CD14-positive monocyte (primary cell): ENCODE results near the gene MSL1. TPM values are rescaled to one million over a fixed set of nuclear protein-coding genes. Genes with fewer than 3 reads are reported as not detected.
A peak's percentile ranks its signal among the peaks of the same experiment; 100 is the strongest.

Source experiments
- DNase-seq, 3 donors: peaks; one replicate each; pipeline ENCODE4 v3.0.0-alpha.2; 2011 to 2022
- H2AFZ ChIP-seq: 2 replicates; pipeline ENCODE4 v1.6.0; 2012; ENCODE audit warnings: mild to moderate bottlenecking, low read depth, low read length, inconsistent platforms; ENCODE audit not compliant: insufficient read depth, poor library complexity, severe bottlenecking
- H3K27ac ChIP-seq, 2 donors: 1 replicate in 1 of 2; 2 replicates in 1 of 2; pipeline ENCODE4 v1.5.1; 2012 to 2013; ENCODE audit warnings: low read length in 2 of 2, control low read depth in 1 of 2, inconsistent platforms in 1 of 2, low read depth in 1 of 2, mild to moderate bottlenecking in 1 of 2
- H3K27me3 ChIP-seq, 2 donors: one replicate each; pipeline versions ENCODE4 v1.6.0 to v1.6.1; 2011 to 2013; ENCODE audit warnings: low read length in 2 of 2; ENCODE audit not compliant: control insufficient read depth in 2 of 2, insufficient read depth in 2 of 2
- H3K36me3 ChIP-seq, 2 donors: replicated peaks in 1 of 2; 1 replicate in 1 of 2; 2 replicates in 1 of 2; pipeline versions ENCODE4 v1.5.1 to v1.6.1; 2012 to 2013; ENCODE audit warnings: low read length in 2 of 2, control low read depth in 1 of 2, inconsistent platforms in 1 of 2, mild to moderate bottlenecking in 1 of 2; ENCODE audit not compliant: insufficient read depth in 2 of 2, control insufficient read depth in 1 of 2
- H3K4me1 ChIP-seq, 2 donors: 1 replicate in 1 of 2; 2 replicates in 1 of 2; pipeline versions ENCODE4 v1.5.1 to v1.6.1; 2012 to 2013; ENCODE audit warnings: low read length in 2 of 2, control low read depth in 1 of 2, inconsistent platforms in 1 of 2, mild to moderate bottlenecking in 1 of 2, moderate library complexity in 1 of 2; ENCODE audit not compliant: insufficient read depth in 2 of 2, control insufficient read depth in 1 of 2
- H3K4me2 ChIP-seq: replicated peaks from 2 replicates; pipeline ENCODE3; 2012; ENCODE audit warnings: low read length, moderate library complexity, mild to moderate bottlenecking; ENCODE audit not compliant: poor library complexity, severe bottlenecking; ENCODE audit errors: extremely low read depth
- H3K4me3 ChIP-seq, 3 experiments: fragments of 200-600 bp in 1 of 3; sonication (generic) in 1 of 3; replicated peaks in 1 of 3; 1 replicate in 2 of 3; 2 replicates in 1 of 3; pipeline ENCODE4 v1.5.1; 2011 to 2013; ENCODE audit warnings: low read length in 3 of 3, mild to moderate bottlenecking in 3 of 3, control low read depth in 2 of 3, low read depth in 2 of 3, inconsistent platforms in 1 of 3, moderate library complexity in 1 of 3
- H3K79me2 ChIP-seq: 2 replicates; pipeline ENCODE4 v1.6.0; 2012; ENCODE audit warnings: mild to moderate bottlenecking, control low read depth, inconsistent platforms, low read length, moderate library complexity; ENCODE audit not compliant: insufficient read depth
- H3K9ac ChIP-seq: 2 replicates; pipeline ENCODE4 v1.6.0; 2017; ENCODE audit warnings: low read length, mild to moderate bottlenecking; ENCODE audit not compliant: insufficient read depth, poor library complexity, severe bottlenecking
- H3K9me3 ChIP-seq, 2 donors: replicated peaks in 1 of 2; 1 replicate in 1 of 2; 2 replicates in 1 of 2; pipeline versions ENCODE4 v1.5.1 to v1.6.1; 2012 to 2013; ENCODE audit warnings: low read length in 2 of 2, control low read depth in 1 of 2; ENCODE audit not compliant: control insufficient read depth in 1 of 2, insufficient read depth in 1 of 2
- H4K20me1 ChIP-seq: 2 replicates; pipeline ENCODE4 v1.6.0; 2012; ENCODE audit warnings: mild to moderate bottlenecking, low read length, control low read depth, moderate library complexity; ENCODE audit not compliant: insufficient read depth
- H3K27ac Mint-ChIP-seq, 7 donors: one replicate each; pipeline ENCODE4 v1.8.0; 2020; ENCODE audit warnings: mild to moderate bottlenecking in 7 of 7, mixed read lengths in 7 of 7, moderate library complexity in 6 of 7, inconsistent platforms in 2 of 7
- H3K27me3 Mint-ChIP-seq, 3 donors: one replicate each; pipeline ENCODE4 v1.8.0; 2021 to 2022; ENCODE audit warnings: low read depth in 3 of 3, mild to moderate bottlenecking in 3 of 3, mixed read lengths in 3 of 3, moderate library complexity in 3 of 3, inconsistent platforms in 1 of 3
- H3K36me3 Mint-ChIP-seq, 2 donors: one replicate each; pipeline ENCODE4 v1.8.0; 2020; ENCODE audit warnings: mixed read lengths in 2 of 2, inconsistent platforms in 1 of 2, mild to moderate bottlenecking in 1 of 2
- H3K4me1 Mint-ChIP-seq: one replicate; pipeline ENCODE4 v1.8.0; 2020; ENCODE audit warnings: mild to moderate bottlenecking, mixed read lengths
- H3K4me3 Mint-ChIP-seq, 2 donors: one replicate each; pipeline ENCODE4 v1.8.0; 2020; ENCODE audit warnings: mild to moderate bottlenecking in 2 of 2, mixed read lengths in 2 of 2, moderate library complexity in 1 of 2
- H3K9me3 Mint-ChIP-seq, 7 donors: one replicate each; pipeline ENCODE4 v1.8.0; 2020 to 2022; ENCODE audit warnings: mixed read lengths in 7 of 7, mild to moderate bottlenecking in 6 of 7, moderate library complexity in 6 of 7, inconsistent platforms in 2 of 7
- WGBS: methylation state at CpG from one replicate; pipeline ENCODE4 v1.1.5; 2013; ENCODE audit warnings: missing lambda C conversion rate; ENCODE audit not compliant: insufficient coverage; 5-methylcytosine and 5-hydroxymethylcytosine counted together
- intact Hi-C, 2 donors: fragments of 100-400 bp; cut with micrococcal nuclease; formaldehyde crosslinking; loops; one replicate each; pipeline versions ENCODE4 v1.15.0 to v1.15.1; 2023
- polyA plus RNA-seq, 3 donors: library from polyadenylated mRNA; depleted of rRNA in 1 of 3; unstranded in 2 of 3; stranded (reverse) in 1 of 3; fragments of 300-500 nt in 2 of 3; fragments of >200 nt in 1 of 3; fragmentation: Illumina TruSeq in 2 of 3; gene quantifications; 1 replicate in 2 of 3; 2 replicates in 1 of 3; pipeline ENCODE4 v1.2.3, GENCODE V29; 2012 to 2021
- TF ChIP-seq, protein P1 (sequence below): fragments of 200-600 bp; IDR thresholded peaks from one replicate; pipeline ENCODE4 v1.8.0; 2022; ENCODE audit warnings: antibody characterized with exemption, mild to moderate bottlenecking

Gene MSL1
- polyA plus RNA-seq, 3 donors: 10.0 to 89.2 (median 11.4) TPM

DNA sequence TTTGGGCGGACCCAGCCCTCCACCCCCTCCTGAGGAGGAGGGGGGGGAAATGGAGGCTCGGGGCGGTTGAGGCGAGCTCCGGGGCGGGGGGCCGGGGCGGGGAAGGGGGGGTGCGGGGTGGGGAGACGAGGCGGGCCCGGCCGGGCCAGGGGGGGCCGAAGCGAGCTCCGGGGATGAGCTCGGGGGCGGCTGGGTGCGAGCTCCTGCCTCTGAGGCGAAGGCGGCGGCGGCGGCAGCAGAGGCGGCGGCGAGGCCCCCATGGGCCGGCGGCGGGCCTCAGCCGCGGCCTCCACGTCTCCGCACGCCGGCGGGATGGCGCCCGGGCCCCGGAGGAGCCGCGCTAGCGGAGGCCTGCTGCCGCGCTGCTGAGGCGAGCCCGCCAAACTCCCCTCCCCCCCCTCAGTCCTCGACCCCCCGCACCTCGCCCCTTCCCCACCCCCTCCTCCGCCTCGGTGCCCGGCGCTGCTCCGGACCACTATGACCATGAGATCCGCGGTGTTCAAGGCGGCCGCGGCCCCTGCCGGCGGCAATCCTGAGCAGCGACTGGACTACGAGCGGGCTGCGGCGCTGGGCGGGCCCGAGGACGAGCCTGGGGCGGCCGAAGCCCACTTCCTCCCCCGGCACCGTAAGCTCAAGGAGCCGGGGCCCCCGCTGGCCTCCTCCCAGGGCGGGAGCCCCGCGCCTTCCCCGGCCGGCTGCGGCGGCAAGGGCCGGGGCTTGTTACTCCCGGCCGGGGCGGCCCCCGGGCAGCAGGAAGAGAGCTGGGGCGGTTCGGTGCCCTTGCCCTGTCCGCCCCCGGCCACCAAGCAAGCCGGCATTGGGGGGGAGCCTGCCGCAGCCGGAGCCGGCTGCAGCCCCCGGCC, 596 bp downstream of the MSL1 start:
- H3K9me3 Mint-ChIP-seq: no peaks in the 10 kb centered on the region

More for the DNA sequence above, 596 bp downstream of the MSL1 start:
- under 1% methylated on average over 65 of the region's 97 CpGs for WGBS
- Histone ChIP-seq H2AFZ (peak overlapping the region; percentile 87), H3K9me3 (no peaks in the 10 kb centered on the region), H3K4me3 (peak overlapping the region; percentile 72 to 98 (median 98)), H4K20me1 (peaks cover 34% of the 10 kb centered on the region), H3K27me3 (no peaks in the 10 kb centered on the region), H3K36me3 (peaks cover 14 to 19% of the 10 kb centered on the region in 2 donors), H3K4me2 (peak overlapping the region; percentile 98), H3K9ac (peak overlapping the region; percentile 92), H3K79me2 (peaks cover 73% of the 10 kb centered on the region), H3K4me1 (peaks cover 30 to 49% of the 10 kb centered on the region in 2 donors), H3K27ac (peak overlapping the region; percentile 78 to 80)
- TF ChIP-seq, protein P1, sequence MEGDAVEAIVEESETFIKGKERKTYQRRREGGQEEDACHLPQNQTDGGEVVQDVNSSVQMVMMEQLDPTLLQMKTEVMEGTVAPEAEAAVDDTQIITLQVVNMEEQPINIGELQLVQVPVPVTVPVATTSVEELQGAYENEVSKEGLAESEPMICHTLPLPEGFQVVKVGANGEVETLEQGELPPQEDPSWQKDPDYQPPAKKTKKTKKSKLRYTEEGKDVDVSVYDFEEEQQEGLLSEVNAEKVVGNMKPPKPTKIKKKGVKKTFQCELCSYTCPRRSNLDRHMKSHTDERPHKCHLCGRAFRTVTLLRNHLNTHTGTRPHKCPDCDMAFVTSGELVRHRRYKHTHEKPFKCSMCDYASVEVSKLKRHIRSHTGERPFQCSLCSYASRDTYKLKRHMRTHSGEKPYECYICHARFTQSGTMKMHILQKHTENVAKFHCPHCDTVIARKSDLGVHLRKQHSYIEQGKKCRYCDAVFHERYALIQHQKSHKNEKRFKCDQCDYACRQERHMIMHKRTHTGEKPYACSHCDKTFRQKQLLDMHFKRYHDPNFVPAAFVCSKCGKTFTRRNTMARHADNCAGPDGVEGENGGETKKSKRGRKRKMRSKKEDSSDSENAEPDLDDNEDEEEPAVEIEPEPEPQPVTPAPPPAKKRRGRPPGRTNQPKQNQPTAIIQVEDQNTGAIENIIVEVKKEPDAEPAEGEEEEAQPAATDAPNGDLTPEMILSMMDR: no peak
- Mint-ChIP-seq H3K4me3 (peak overlapping the region; percentile 51 to 55), H3K36me3 (peaks cover 14 to 20% of the 10 kb centered on the region in 2 donors), H3K4me1 (peaks cover 46% of the 10 kb centered on the region), H3K27me3 (peaks cover 0 to 2% (median 0%) of the 10 kb centered on the region in 3 donors), H3K27ac (peak overlapping the region in 2 of 7 donors; percentile 30 to 60)
- intact Hi-C loops: loop anchor here in 1 of 2 donors (5.0 kb wide), 1 partner anchor 35 kb away; no protein-coding TSS in a partner anchor
- peak in 2 of 3 donors; percentile 38 to 42 for DNase-seq
